Vagina (tissue), 2 donors: ENCODE measurements around the gene PTPRM.

Experiments
- CTCF ChIP-seq, 3 experiments: fragments of 450-650 bp in 2 of 3; fragments of 200-600 bp in 1 of 3; sonication (generic) in 1 of 3; IDR thresholded peaks; one replicate each; pipeline ENCODE4 v1.5.1; 2017 to 2019; ENCODE audit warnings: antibody characterized with exemption in 3 of 3, mild to moderate bottlenecking in 2 of 3, moderate library complexity in 2 of 3
- POLR2A ChIP-seq, 2 donors: fragments of 450-650 bp; IDR thresholded peaks; one replicate each; pipeline ENCODE4 v1.6.1; 2017; ENCODE audit warnings: antibody characterized with exemption in 2 of 2, mild to moderate bottlenecking in 2 of 2, moderate library complexity in 2 of 2
- POLR2AphosphoS5 ChIP-seq, 2 donors: sonication (generic); formaldehyde crosslinking; IDR thresholded peaks; one replicate each; pipeline ENCODE4 v1.9.0; 2017; ENCODE audit warnings: antibody characterized with exemption in 2 of 2, mild to moderate bottlenecking in 2 of 2, low read depth in 1 of 2; ENCODE audit not compliant: insufficient read depth in 1 of 2

GRCh38 chr18:7844017-7844416 is 276.9 kb downstream of the PTPRM start:
- TF ChIP-seq CTCF (IDR thresholded peaks at IDR 0.05), result no peak
- no peak for TF ChIP-seq POLR2A (IDR thresholded peaks at IDR 0.05)
- no peak for TF ChIP-seq POLR2AphosphoS5 (IDR thresholded peaks at IDR 0.05; ENCODE audit: insufficient read depth in 1 of 2, low read depth in 1 of 2)
